Measurements from ENCODE around the gene LAMA2. TPM values are rescaled to one million over a fixed set of nuclear protein-coding genes. Genes with fewer than 3 reads are reported as not detected.

The LAMA2 gene
- total RNA-seq, 1 experiment from 2014 or later: 2.2 TPM

DNA sequence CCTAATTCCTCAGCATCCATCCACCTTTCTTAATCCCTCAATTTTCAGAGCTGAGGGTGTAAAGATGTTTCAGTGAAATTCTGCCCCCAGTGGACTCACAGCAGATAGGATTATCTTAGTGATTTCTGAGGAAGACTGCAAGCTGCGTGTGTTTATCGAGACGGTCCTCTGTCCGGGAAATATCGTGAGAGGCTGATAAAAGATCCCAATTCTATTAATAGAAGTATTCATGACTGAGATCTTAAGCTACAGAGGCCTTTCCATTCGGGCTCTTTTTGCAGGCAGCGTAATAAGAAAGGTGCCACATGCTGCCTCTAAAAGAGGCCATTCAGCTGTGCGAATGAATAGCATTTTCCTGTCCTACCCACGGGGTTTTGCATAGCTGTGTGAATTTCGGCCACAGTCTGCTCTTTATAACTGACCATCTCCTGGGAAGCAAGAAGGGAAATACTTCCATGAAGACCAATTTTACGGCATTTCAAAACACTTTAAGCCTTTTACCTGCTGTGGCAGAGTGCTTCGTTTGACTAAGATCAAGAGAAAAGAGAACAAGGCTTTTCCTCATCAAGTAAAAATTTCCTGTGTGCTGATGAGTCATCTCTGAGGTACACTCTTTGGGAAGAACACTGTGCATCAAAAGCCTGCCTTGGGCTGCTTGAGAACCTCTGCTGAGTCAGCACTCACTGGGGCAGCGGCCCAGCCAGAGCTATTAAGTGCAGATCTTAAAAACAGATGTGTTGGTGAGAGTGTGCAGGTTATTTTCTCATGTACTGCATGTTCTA, 618.2 kb downstream of the LAMA2 start:
- Mint-ChIP-seq H3K27me3 (ENCODE audit: insufficient read depth, unreplicated experiment) (no peaks in the 10 kb centered on the region), H3K4me1 (ENCODE audit: insufficient read depth, unreplicated experiment) (peaks cover 36% of the 10 kb centered on the region), H3K27ac (ENCODE audit: low read depth, unreplicated experiment) (peak overlapping the region; percentile 73), H3K9me3 (ENCODE audit: unreplicated experiment) (no peaks in the 10 kb centered on the region), H3K4me3 (ENCODE audit: unreplicated experiment) (peak overlapping the region; percentile 61), H3K36me3 (ENCODE audit: insufficient read depth, unreplicated experiment) (no peaks in the 10 kb centered on the region)
- DNase-seq (ENCODE audit: unreplicated experiment): peak; percentile 95
- TF ChIP-seq, protein P1, sequence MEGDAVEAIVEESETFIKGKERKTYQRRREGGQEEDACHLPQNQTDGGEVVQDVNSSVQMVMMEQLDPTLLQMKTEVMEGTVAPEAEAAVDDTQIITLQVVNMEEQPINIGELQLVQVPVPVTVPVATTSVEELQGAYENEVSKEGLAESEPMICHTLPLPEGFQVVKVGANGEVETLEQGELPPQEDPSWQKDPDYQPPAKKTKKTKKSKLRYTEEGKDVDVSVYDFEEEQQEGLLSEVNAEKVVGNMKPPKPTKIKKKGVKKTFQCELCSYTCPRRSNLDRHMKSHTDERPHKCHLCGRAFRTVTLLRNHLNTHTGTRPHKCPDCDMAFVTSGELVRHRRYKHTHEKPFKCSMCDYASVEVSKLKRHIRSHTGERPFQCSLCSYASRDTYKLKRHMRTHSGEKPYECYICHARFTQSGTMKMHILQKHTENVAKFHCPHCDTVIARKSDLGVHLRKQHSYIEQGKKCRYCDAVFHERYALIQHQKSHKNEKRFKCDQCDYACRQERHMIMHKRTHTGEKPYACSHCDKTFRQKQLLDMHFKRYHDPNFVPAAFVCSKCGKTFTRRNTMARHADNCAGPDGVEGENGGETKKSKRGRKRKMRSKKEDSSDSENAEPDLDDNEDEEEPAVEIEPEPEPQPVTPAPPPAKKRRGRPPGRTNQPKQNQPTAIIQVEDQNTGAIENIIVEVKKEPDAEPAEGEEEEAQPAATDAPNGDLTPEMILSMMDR (IDR thresholded peaks at IDR 0.05; ENCODE audit: unreplicated experiment): peak; percentile 21
- ChIA-PET CTCF (interaction anchor here (0.6 to 5.8 kb wide), 25 partner anchors 9 to 1368 kb away, joined by 3 to 111 read pairs (median 4); no protein-coding TSS in a partner anchor), POLR2A (interaction anchor here (0.6 to 5.8 kb wide), 19 partner anchors 9 to 993 kb away, joined by 3 to 73 read pairs (median 5); no protein-coding TSS in a partner anchor)
- no TSS peak for BruUV-seq (replicated peaks)
- intact Hi-C loops (cut with micrococcal nuclease): no loop called here

DNA sequence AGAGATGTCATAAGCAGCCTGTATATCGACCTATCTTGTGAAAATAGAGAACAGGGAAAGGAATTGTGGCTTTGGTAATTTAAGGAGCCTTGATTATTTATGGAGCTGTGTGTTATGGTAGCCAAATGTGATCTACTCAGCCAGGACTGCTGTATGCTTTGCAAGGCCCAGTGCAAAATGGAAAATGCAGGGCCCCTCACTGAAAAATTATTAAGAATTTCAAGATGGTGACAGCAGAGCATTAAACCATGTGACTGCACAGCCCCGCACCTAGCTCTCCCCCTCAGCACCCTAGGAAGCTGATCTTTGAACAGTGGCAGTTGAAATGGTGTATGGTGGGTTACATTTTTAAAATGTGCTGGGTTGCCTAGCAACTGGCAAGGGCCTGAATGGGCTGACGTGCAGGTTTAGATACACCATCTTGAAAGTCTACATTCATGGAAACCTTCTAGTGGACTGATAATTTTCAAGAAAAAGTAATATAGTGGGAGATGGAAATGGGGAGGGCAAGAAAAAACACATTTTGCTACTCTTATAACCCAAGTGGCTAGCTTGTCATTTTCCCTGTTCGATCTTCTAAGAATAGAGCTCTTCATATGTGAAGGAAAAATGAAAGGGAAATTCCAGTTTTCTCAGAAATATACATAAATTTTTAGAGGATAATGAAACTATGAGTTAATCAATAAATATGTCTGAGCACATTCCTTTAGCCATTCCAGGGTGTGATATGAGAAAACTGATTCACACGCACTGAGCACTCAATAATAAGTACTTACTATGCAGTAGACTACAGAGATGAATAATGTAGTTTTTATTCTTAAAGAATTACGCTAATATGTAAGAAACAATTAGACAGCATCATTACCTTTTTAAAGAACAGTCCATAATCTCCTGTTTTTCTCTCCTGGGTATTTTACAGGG, 619.1 kb downstream of the LAMA2 start:
- Mint-ChIP-seq H3K4me1 (ENCODE audit: insufficient read depth, unreplicated experiment) (peaks cover 36% of the 10 kb centered on the region), H3K4me3 (ENCODE audit: unreplicated experiment) (peak overlapping the region; percentile 61), H3K27me3 (ENCODE audit: insufficient read depth, unreplicated experiment) (no peaks in the 10 kb centered on the region), H3K36me3 (ENCODE audit: insufficient read depth, unreplicated experiment) (no peaks in the 10 kb centered on the region), H3K9me3 (ENCODE audit: unreplicated experiment) (no peaks in the 10 kb centered on the region), H3K27ac (ENCODE audit: low read depth, unreplicated experiment) (peak overlapping the region; percentile 73)
- TF ChIP-seq, protein P1 (IDR thresholded peaks at IDR 0.05; ENCODE audit: unreplicated experiment): no peak
- no TSS peak for BruUV-seq (replicated peaks)
- ChIA-PET CTCF (interaction anchor here (0.6 to 5.8 kb wide), 22 partner anchors 8 to 520 kb away, joined by 3 to 111 read pairs (median 4); no protein-coding TSS in a partner anchor), POLR2A (interaction anchor here (0.6 to 5.8 kb wide), 17 partner anchors 10 to 994 kb away, joined by 3 to 73 read pairs (median 5); no protein-coding TSS in a partner anchor)
- intact Hi-C loops (cut with micrococcal nuclease): no loop called here
- no peak for DNase-seq (ENCODE audit: unreplicated experiment)

DNA sequence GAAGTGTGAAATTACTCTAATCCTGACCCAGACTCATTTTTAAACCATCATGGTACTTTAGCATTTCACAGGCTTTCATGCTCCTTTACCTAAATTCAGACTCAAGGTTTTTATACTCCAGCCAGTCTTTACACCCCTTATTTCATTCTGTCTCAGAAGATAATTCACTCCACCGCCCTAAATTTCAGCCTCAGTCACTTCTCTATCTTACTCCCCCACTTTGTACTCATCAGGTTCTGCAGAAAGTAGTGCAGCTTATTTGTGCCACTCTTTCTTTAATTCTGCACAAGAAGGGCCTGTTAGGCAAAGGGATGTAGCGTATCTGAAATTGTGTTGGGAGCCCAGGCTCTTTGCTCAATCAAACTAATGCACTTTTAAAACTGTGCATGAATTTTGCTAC, 621.5 kb downstream of the LAMA2 start:
- Mint-ChIP-seq H3K27me3 (ENCODE audit: insufficient read depth, unreplicated experiment) (no peaks in the 10 kb centered on the region), H3K9me3 (ENCODE audit: unreplicated experiment) (no peaks in the 10 kb centered on the region), H3K27ac (ENCODE audit: low read depth, unreplicated experiment) (no peak overlapping the region), H3K4me1 (ENCODE audit: insufficient read depth, unreplicated experiment) (peaks cover 21% of the 10 kb centered on the region), H3K4me3 (ENCODE audit: unreplicated experiment) (no peak overlapping the region), H3K36me3 (ENCODE audit: insufficient read depth, unreplicated experiment) (no peaks in the 10 kb centered on the region)
- ChIA-PET POLR2A (interaction anchor here (1.4 to 5.8 kb wide), 2 partner anchors 9 to 13 kb away, joined by 5 to 73 read pairs; no protein-coding TSS in a partner anchor), CTCF (interaction anchor here (5.8 kb wide), 1 partner anchor 69 kb away, joined by 111 read pairs; no protein-coding TSS in a partner anchor)
- intact Hi-C loops (cut with micrococcal nuclease): no loop called here
- no TSS peak for BruUV-seq (replicated peaks)
- no peak for DNase-seq (ENCODE audit: unreplicated experiment)
- TF ChIP-seq, protein P1 (IDR thresholded peaks at IDR 0.05; ENCODE audit: unreplicated experiment): no peak
